HG03442 (cell line): ENCODE data around the gene FOXP4.

Source experiments
- ATAC-seq: cut with Tn5 transposase; IDR thresholded peaks from one replicate; pipeline ENCODE4 v1.9.1; 2021; ENCODE audit warnings: mild to moderate bottlenecking, moderate library complexity; ENCODE audit not compliant: unreplicated experiment

FOXP4 gene

DNA sequence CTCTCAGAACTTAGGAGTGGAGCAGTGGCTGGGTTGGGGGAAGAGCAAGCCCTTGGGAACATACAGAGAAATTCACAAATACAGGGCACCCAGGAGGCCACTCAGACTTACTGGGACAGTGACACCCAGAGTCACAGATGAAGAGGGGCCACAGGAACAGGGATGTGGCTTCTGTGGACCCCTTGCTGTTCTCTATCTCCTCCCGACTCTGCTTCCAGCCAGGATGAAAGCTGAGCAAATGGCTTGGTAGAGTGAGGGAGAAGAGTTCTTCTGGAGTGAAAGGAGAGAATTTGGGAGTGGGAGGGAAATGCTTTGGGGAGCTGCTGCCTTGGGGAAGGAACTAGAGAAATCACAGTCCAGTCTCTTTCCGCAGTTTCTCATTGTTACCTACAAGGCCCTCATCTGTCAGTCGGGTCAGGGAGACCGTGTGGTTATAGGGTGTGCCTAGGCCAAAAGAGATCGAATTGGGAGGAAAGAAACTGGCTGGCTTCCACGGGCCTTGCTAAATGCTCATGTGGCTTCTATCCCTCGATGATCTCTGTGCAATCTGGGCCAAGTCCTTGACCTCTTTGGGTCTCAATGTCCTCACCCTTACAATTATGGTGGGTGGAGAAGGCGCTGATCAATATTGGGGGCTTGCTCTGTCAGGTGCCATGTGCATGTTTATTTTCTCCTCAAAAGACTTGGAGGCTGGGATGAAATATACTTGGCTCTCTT is 17.0 kb downstream of the FOXP4 start:
- ATAC-seq = no peak

DNA sequence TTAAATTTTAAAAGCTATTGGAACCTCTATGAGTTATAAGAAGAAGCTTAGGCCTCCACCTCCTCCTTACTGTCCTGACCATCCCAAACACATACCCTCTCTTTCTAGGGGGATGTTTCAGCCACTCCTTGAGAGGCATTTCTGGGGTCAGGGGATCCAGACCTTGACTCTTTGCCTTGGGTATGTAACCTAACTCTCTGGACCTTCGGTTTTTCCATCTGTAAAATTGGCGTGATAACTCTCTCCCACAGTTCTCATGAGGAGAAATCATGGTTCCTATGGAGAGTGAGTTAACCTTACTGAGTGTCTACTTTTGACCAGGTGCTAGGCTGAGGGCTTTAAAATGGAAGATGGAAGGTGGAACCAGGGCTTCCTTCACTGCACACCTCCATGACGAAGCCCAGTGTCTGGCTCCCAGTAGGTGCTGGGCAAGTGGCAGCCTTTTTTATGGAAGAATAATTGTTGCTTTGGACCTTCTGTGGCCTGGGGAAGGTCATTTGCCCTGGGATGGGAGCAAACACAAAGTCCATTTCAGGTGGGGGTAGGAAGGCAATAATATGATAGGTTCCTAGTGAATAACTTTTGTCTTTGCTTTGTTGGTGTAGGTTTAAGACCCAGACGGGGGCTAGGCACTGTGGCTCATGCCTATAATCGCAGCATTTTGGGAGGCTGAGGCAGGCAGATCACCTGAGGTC is 18.4 kb downstream of the FOXP4 start:
- ATAC-seq = no peak

DNA sequence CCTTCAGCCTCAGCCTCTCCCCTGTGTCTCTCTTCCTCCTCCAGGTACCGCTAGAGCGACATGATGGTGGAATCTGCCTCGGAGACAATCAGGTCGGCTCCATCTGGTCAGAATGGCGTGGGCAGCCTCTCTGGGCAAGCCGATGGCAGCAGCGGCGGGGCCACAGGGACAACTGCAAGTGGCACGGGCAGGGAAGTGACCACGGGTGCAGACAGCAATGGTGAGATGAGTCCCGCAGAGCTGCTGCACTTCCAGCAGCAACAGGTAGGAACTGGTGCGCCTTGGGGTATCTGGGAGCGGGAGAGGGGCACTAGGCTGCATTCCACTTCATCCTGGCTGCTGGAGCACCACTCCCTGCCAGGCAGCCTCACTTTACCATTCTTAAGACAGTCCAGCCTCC is 19.5 kb downstream of the FOXP4 start:
- ATAC-seq = no peak

DNA sequence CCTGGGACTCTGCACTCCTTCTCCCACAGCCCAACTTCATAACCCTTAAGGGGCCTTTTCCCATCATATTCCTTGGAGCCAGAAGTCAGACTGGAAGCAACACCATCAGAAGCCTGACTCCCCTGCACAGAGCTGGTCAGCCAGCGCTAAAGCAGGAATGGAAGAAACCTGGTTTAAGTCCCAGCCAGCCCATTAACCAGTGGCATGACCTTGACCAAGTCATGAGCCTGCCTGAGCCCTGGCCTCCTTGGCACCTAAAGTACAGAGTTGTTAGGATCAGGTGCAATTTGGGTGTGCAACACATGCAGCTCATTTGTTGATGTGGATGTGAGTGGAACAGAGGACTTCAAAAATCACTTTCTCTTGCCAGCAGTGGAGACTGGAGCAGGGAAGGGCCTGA is 20.8 kb downstream of the FOXP4 start:
- no peak for ATAC-seq

DNA sequence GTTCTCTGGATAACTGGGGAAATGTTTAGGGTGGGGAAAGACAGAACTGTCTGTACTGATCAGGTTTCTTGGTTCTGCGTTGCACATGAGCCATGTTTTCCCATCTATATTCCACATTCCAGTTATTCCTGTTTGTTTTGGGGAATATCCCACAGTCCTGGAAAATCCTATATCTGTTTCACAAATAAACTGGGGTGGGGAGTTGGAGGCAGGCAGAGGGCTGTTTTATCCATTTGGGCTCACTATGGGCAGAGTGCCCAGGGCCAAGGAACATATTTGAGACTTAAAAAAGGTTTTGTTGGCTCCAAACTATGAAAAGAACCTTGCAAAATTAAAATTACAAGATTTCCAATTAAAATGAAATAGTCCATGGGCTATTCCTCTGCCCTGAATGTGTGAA is 21.5 kb downstream of the FOXP4 start:
- ATAC-seq = no peak

DNA sequence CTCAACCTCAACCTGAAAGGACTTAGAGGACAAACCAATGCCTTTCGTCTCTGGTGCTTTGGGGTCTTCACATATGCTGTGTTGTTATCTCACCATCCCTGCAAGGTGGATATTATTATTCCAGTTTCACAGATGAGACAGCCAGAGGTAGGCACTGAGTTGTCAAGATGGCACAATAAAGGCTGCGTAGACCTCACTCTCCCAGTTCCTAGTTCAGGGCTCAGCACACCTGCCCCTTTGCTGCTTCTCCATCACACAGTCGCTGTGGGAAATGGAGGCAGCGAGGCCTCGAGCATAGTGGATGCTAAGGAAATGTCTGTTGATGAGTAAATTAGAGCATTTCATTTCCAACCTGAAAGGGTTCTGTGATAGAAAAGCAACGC is 22.0 kb downstream of the FOXP4 start:
- no peak for ATAC-seq

DNA sequence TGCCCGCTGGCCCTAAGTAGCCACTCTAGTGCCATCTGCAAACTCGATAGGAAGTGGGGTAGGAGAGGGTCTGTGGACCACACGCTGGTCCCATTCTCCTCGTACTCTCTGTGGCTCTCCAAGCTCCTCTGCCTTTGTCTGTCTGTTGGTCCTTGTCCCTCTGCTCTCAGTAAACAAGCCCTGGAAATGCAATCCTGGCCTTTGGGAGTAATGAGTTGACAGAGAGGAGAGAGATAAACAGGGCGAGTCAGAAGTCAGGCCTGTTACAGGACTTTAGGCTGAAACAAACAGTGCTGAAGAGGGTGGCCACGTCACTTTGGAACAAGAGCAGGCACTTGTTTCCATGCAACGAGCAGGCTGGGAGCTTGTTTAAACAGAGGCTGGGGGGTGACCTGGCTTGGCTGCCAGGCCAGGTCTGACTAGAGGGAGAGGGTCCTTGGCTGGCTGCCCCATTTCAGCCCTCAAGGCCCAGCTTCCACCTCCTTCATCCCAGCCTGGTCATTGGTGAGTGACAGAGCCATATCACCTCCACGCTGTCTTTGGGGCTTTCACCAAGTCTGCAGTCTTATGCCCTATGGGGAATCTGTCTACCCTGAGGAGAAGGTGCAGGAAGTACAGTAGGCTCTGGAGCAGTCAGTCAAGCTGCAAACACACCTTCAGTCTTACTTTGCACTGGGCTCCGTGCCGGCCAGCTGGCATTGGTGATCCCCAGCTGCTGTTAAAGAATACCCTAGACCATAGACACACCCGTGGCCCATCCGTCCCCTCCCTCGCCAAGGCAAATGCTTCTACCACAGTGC is 22.6 kb downstream of the FOXP4 start:
- no peak for ATAC-seq

DNA sequence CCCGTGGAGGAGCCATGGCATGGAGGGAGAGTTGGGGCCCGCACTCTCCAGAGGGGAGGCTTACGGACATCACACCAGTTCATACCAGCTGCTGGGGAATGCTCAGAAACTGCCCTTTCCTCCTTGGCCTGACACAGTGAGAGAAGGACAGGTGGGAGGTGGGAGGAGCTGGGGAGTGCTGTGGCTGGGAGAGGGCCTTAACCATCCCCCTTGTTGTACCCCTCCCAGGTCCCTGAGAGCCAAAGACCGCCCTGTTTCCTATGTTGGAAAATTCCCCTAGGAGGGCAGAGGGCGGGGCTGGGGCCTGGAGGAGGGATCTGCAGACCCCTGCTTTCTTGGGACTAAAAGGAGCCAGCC is 24.1 kb downstream of the FOXP4 start:
- ATAC-seq = no peak

DNA sequence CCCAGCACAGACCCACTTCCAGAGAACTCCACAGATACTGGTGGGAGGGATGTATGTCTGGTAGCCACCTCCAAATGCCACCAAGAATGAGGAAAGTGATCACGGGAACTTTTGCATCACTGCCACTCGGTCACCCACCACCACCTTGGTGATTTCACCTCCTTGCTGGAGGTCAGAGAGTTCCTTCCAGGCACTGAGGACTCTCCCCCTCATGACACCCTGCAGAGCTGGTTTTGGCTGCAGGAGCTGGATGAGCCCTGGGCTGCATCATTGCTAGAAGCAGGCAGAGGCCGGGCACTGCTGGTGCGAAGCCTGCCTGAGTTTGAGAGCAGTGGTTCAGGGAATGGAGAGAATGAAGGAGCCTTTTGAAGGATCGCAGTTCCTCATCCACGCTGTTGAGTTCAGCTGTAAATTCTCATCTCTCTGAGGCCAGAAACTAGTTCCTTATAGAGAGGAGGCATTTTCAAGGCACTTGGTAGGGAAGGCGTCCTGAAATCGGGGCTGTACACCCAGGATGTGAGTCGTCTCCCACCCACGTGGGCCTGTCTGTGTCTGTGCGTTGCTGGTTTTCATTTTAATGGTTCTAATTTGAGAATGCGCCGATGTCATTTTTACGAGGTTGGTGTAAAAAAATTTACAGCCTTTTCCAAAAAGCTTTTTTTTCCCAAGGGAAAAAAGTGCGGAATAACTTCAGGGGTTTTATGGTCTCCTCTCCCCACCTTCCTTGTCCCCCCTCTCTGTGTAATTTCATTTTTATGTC is 25.0 kb downstream of the FOXP4 start:
- no peak for ATAC-seq

DNA sequence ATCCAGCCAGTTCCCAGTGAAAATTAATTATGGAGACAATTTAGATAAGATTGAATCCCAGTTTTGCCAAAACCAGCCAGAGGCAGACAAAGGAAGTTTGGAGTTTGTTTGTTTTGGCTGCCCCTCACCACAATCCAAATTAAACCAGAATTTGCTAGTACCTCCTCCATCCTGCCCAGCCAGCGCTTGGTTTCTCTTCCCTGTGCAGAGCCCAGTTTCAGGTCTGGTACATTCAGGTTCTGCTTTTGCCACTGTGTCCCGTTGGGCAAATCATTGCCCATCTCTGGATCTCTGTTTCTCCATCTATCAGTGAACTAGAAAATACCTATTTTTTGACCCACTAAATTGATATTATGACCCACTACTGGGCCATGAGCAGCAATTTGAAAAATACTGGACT is 26.4 kb downstream of the FOXP4 start:
- no peak for ATAC-seq

DNA sequence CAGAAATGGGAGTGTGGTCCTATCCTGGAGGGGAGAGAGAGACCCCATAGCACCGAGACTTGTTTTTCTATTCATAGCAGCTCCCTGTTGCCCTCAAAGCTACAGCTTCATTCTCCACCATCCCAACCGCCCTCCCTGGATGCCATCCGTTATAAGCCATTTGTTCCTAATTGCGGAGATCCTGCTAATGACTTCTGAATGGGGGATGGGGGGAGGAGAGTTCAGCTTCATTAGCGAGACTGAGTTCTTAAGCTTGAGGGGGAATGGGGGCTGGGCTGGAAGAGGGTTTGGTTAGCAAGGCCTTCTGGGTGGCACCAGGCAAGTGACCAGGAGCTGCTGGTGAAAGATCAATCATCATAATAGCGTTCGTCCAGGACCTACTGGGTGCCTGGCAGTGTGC is 27.1 kb downstream of the FOXP4 start:
- ATAC-seq = no peak

DNA sequence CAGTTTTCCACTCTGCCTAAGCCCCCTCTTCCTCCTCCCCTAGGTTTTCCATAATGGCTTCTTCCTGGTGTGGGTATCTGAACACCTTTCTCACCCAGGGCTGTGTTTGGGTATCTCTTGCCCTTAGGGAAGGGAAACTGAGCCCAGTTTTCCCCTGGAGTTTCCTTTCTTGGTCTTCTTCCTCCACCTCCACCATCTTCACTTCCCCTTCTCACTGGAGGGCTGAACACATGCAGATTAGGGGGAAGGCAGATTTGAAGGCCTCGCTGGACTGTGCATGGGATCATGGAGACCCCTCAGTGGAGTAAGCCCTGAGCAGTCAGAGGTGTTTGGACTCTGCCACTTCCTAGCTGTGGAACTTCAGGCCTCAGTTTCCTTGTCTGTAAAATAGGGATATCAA is 27.8 kb downstream of the FOXP4 start:
- ATAC-seq = no peak

DNA sequence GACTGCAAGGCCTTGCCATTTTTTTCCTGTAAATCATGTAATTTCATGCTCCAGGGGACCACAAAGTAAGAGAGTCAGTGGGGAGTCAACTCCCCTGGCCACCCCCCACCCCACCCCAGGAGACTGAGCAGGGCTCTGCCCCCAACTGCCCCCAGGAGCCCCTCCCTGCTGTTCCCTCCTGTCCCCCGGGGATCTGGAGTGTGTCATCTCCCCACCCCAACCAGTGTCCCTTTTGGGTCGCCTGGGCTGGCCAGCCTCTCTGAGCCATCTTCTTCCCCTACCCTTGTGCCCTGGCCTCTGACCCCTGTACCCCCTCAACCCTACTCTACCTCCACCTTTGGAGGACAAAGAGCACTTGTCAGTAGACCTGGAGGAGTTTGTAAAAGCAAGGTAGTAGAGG is 29.4 kb downstream of the FOXP4 start:
- ATAC-seq = no peak

DNA sequence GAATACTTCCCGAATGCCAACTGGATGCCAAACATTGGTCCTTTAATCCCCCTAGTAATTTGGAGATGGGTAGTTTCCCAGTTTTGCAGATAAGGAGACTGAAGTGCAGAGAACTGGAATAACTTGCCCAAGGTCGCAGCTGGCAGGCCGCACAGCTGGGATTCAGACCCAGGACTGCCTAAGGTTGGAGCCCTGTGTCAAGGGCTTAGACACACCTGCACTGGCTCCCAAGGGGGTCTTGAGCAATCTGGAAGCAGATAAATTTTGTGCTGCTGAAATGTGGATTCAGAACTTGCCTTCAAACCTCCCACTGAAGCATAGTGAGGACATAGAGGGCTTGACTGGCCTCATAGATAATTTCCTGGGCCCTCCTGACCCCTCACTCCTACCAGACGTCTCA is 30.5 kb downstream of the FOXP4 start:
- ATAC-seq = no peak

DNA sequence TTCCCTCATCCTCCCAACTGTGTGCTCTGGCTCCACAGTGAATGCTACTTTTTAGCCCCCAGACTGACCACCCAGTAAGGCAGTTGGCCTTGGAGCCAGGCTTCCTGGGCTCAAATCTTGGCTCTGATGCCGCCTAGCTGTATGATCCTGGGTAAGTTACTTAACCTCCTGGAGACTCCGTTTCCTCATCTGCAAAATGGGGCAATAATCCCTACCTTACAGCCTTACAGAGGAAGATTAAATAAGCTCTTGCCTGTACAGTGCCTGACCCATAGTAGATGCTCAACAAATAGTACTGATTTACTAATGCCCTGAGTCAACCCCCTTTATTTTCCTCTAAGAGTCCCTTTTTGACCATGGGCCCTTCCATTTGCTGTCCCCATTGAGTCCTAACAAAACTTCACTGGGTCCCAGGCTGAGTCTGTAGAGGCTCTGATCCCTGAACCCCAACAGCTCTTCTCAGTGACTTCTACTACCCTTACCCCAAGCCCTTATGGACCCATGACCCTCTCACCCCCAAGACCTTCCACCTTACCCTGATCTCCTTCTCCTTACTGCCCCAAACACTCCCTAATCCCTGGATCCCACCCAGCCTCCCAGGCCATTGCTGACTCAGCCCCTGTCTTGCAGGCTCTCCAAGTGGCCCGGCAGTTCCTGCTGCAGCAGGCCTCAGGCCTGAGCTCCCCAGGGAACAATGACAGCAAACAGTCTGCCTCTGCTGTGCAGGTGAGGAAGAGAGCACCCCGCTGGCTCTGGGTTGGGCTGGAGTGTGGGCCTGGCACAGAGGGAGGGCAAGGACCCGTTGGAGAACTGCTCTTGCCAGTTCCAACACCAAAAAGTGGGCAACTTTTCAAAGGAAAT is 31.4 kb downstream of the FOXP4 start:
- ATAC-seq = no peak

DNA sequence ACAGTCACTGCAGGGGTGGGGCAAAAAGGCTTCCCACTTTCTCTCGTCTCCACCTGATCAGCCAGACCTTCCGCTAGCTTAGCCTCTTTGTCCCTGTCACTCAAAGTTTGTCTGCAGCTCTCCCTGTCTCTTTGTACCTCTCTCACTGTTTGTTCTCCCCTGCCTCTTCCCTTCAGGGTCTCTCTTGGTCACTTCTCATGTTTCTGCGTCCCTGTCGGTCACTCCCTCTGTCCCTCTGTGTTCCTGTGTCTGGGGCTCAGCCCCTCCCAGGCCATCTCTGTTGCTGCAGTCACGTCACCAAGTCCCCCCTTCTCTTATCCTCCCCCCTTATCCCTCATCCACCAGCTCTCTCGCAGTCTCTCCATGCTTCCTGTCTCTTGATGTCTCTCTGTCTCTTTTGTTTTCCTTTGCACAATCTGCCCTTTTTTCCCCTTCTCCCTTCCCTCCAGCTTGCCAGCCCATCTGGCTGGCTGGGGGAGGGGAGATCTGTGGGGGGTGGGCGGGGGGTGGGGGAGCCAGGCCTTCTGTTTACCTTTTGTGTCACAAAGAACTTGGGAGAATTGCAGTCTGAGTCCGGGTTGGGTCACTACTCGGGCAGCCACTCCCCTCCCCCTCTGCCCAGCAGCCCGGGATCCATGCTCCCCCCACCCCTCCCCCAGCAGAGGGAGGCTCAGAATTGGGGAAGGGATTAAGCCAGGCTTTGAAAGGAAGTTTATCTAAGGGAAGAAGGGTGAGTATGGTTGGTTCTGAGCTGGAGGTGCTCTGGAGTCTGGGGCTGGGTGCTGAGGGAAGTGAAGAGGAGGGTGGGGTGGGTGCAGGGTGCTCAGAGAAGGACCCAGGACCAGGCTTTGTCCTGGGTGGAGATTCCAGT is 32.3 kb downstream of the FOXP4 start:
- ATAC-seq = no peak

DNA sequence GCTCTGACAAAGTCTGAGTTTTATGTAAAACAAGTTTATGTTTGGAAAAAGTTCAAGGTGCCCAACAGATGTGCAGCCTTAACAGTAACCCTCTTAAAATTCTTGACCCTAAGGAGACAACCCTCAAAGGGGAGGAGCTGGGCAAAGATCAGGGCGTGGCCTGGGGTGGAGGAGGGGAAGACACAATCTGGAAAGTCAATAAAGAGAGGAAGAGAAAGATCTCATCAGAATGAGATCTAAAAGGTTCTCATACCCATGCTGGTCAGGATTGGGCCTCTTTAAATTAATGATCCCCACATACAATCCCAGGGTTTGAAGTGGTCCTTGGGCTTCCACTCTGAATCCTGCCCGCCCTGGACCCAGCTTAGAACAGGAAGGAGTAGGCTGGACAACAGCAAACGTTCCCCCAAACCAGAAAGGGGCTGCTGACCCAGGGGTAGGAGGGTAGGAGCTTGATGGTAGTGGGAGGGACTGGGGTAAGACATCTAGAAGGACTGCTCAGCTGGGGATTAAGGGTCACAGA is 33.0 kb downstream of the FOXP4 start:
- no peak for ATAC-seq

DNA sequence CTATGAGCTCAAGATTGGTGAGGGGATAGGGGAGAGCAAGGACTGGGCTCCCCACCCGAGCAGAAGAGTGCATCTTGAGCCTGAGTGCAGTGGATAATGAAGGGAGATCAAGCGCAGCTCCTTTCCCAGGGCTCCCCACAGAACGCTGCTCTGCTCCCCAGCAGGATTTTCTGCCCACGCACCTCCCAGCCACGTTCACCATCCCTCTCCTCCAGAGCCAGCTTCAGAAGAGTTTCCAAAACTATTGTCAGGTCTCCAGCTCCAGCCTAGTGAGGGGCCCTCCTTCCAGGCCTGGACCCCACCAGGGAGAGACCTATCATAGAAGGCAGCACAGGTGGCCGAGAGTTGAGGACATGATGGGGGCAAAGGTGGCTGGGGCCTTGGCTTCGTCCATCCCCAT is 34.5 kb downstream of the FOXP4 start:
- ATAC-seq = no peak

DNA sequence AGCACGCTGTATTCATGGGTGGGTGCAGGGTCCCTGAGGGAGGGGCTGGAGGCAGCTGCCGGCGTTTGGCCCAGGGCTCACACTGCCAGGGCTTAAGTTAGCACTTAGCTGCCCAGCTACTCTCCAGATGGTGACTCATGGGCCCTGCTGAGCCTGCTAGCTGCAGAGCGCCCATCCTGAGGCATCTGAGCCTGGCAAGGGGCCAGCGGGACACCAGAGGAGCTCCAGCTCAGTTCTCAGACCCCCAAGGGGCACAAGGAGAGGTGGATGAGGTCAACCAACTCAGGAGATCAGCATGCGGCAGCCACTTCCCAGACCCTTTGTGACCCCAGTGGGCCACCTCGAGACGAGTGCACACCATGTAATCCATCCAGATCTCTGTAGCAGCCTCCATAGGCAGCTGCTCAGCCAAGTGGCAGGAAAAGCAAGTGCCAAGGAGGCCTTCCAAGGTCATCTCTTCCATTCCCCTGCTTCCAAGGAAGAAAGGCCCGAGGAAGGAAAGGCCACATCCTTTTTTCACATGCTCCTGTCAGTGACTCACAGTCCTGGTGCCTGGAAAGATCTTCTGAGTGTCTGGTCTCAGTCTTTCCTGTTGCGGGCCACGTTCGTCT is 35.3 kb downstream of the FOXP4 start:
- no peak for ATAC-seq
